HG03280 (cell line): ENCODE measurements around the gene TMED9.

ENCODE experiments used
- ATAC-seq: cut with Tn5 transposase; IDR thresholded peaks from one replicate; pipeline ENCODE4 v1.9.1; 2021; ENCODE audit warnings: mild to moderate bottlenecking, moderate library complexity; ENCODE audit not compliant: unreplicated experiment

The TMED9 gene

GRCh38 chr5:177576169-177576568, 15.8 kb upstream of the TMED9 start:
- ATAC-seq, result no peak

- no peak for ATAC-seq
These were observed 13.7 kb upstream of the TMED9 start for GRCh38 chr5:177578316-177578715.

DNA sequence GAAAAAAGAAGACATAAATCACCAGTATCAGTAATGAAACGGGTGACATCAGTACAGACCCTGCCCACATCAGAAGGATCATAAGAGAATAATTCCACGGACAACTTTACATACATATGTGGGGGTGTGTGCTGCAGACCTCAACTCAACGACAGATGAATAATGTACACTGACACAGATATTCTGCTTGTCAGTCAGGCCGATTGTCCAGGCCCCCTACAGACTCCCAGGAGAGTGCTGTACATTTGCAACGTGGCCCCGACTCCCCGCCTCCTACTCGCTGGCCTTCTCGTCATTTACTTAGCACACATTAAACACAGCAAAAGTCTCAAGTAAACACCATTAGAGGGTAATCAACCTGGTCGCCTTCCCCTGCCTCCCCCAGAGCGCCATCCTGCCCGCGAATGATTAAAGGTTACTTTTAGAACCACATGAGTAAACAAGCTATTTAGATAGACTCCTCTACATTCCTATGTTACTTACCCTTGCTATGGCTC, 3.5 kb upstream of the TMED9 start:
- ATAC-seq, result no peak

- ATAC-seq, result no peak
These were observed 1.6 kb upstream of the TMED9 start for GRCh38 chr5:177590406-177590805.

GRCh38 chr5:177591690-177592009, 353 bp upstream of the TMED9 start:
- no peak for ATAC-seq

DNA sequence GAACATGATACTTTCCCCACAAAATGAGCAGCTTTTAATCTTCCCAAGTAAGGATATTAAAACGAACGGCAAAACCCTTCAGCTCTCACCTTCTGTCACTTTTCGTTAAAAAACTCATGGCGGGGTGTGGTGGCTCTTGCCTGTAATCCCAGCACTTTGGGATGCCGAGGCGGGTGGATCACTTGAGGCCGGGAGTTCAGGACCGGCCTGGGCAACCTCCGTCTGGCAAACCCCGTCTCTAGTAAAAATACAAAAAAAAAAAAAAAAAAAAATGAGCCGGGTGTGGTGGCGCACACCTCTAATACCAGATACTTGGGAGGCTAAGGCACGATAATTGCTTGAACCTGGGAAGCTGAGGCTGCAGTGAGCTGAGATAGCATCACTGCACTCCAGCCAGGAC, 902 bp downstream of the TMED9 start:
- no peak for ATAC-seq

- no peak for ATAC-seq
These were observed 1.5 kb downstream of the TMED9 start for GRCh38 chr5:177593511-177593910.

- no peak for ATAC-seq
These were observed 2.1 kb downstream of the TMED9 start for GRCh38 chr5:177594071-177594470.

GRCh38 chr5:177595026-177595585, 3.1 kb downstream of the TMED9 start:
- no peak for ATAC-seq

- ATAC-seq, result no peak
These were observed 4.2 kb downstream of the TMED9 start for GRCh38 chr5:177595991-177596774.

DNA sequence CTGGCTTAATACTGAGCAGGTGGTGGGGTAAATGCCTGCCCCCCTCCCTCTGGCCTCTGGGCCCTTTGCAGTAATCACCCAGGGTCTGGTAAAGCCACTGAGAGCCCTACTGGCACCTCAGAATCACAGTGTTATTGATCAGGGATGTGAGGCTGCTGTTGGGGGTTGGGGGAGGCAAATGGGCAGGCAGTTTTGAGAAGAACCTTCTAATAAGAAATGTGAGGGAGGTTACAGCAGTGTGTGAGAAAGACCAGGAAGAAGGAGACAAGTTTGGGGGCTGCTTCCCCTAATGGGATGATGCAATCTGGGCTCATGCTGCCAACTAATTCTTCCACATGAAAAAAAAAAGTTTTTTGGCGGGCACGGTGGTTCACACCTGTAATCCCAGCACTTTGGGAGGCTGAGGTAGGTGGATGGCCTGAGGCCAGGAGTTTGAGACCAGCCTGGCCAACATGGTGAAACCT, 4.8 kb downstream of the TMED9 start:
- no peak for ATAC-seq

DNA sequence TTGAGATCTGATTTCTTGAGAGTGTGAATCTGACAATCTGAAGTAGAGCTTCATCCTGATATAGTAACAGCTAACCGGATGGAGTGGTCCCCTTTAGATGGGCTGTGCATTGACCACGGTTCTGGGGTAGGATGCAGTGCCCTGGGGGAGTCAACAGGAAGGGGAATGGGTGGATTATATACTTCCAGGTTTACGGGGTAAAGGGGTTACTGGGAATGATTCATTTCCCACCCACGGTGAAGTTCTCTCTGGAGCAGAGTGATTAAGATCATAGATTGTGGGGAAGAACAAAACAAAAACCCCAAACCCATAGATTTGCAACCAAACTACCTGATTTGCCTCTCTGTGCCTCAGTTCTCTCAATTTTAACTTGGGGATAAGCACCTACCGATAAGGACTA, 6.5 kb downstream of the TMED9 start:
- ATAC-seq, result no peak

- ATAC-seq, result peak; percentile 85
These were observed 7.9 kb downstream of the TMED9 start, which contains the start of gene B4GALT7 for GRCh38 chr5:177599731-177600507. B4GALT7 (plus strand) TSS chr5:177600132; CDS start chr5:177600211, 79 bp downstream.

- no peak for ATAC-seq
These were observed 8.6 kb downstream of the TMED9 start for GRCh38 chr5:177600508-177601018.

GRCh38 chr5:177601126-177601525, 9.1 kb downstream of the TMED9 start:
- no peak for ATAC-seq

GRCh38 chr5:177601577-177602457, 9.8 kb downstream of the TMED9 start:
- ATAC-seq, result no peak

DNA sequence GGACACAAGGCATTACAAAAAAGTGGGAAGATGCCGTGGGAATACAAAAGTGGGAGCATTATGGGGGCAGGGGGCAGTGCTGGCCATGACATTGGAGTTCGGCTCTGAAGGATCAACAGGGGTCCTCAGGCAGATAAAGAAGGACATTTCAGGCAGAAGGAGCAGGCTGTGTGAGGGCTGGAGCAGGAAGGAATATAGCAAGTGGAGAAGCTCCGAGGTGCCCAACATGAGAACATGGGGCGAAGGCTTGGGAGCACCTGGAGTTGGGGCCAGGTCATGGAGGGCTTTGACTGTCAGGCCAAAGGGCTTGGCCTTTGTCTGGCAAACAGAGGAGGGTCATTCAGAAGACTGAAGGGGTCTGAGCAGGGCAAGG, 10.4 kb downstream of the TMED9 start:
- no peak for ATAC-seq

- no peak for ATAC-seq
These were observed 11.6 kb downstream of the TMED9 start for GRCh38 chr5:177603631-177604030.

DNA sequence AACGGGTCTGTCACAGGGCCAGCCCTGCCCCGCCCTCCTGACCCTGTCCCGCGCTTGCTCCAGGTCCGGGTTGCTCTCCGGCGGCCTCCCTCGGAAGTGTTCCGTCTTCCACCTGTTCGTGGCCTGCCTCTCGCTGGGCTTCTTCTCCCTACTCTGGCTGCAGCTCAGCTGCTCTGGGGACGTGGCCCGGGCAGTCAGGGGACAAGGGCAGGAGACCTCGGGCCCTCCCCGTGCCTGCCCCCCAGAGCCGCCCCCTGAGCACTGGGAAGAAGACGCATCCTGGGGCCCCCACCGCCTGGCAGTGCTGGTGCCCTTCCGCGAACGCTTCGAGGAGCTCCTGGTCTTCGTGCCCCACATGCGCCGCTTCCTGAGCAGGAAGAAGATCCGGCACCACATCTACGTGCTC, 12.1 kb downstream of the TMED9 start:
- ATAC-seq, result no peak

GRCh38 chr5:177604656-177605055, 12.7 kb downstream of the TMED9 start:
- no peak for ATAC-seq

- ATAC-seq, result no peak
These were observed 13.1 kb downstream of the TMED9 start for GRCh38 chr5:177605078-177605477.
